Stomach smooth muscle (tissue), 2 donors: ENCODE data around the gene TOP3A.

ENCODE experiments used
- H3K27ac ChIP-seq: one replicate; pipeline ENCODE4 v1.7.0; 2013; ENCODE audit warnings: mild to moderate bottlenecking, low read length, inconsistent platforms
- H3K27me3 ChIP-seq, 2 donors: one replicate each; pipeline ENCODE4 v1.7.0; 2013; ENCODE audit warnings: low read length in 2 of 2; ENCODE audit not compliant: insufficient read depth in 2 of 2, control insufficient read depth in 1 of 2
- H3K36me3 ChIP-seq, 2 donors: one replicate each; pipeline ENCODE4 v1.7.0; 2013; ENCODE audit warnings: low read length in 2 of 2; ENCODE audit not compliant: control insufficient read depth in 2 of 2, insufficient read depth in 2 of 2
- H3K4me1 ChIP-seq: one replicate; pipeline ENCODE4 v1.7.0; 2013; ENCODE audit warnings: low read length; ENCODE audit not compliant: control insufficient read depth, insufficient read depth
- H3K4me3 ChIP-seq, 2 donors: one replicate each; pipeline ENCODE4 v1.7.0; 2013; ENCODE audit warnings: low read length in 2 of 2
- H3K9ac ChIP-seq, 2 donors: one replicate each; pipeline ENCODE4 v1.7.0; 2013; ENCODE audit warnings: low read length in 2 of 2, mild to moderate bottlenecking in 1 of 2
- H3K9me3 ChIP-seq, 2 donors: one replicate each; pipeline ENCODE4 v1.7.0; 2013; ENCODE audit warnings: low read length in 2 of 2; ENCODE audit not compliant: control insufficient read depth in 2 of 2
- donor health status: healthy.
- donor health status: Pancreatic carcinoma.

TOP3A gene

DNA sequence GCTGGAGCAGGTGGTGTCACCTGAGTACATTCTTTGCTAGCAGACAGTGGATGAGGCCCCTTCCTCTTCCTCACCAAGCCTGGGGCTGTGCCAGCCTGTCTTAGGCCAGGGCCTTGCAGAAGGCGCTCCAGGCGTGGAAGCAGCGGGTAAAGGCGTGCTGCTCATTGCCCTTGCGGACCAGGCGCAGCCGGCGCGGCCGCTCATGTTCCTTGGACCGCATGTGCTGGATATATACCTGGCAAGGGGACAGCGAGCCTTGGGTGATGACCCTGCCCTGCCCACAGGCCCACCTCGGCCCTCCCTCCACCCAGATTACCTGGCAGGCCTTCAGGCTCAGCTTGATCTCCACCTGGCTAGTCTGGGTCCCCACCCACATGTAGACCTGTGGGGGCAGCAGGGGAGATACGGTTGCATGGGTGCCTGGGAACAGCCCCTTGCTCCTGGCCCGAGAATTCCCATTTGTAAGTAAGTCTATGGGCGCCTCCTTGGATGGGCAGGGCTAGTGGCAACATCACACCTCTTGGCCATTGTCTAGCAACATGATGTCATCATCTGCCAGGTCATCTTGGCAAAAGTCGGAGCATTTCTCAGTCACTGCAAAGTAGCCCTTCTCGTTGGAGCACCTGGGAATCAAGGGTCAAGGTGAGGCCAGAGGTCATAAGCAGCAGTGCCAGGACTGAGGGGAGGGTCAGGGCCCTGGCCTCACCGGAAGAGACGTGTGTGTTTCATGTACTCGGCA lies 69.6 kb downstream of the TOP3A start:
- Histone ChIP-seq H3K4me3 (no peak overlapping the region), H3K4me1 (peaks cover 15% of the 10 kb centered on the region), H3K27me3 (no peaks in the 10 kb centered on the region), H3K9ac (no peak overlapping the region), H3K9me3 (no peaks in the 10 kb centered on the region), H3K27ac (no peak overlapping the region), H3K36me3 (peaks cover 32 to 40% of the 10 kb centered on the region in 2 donors)

DNA sequence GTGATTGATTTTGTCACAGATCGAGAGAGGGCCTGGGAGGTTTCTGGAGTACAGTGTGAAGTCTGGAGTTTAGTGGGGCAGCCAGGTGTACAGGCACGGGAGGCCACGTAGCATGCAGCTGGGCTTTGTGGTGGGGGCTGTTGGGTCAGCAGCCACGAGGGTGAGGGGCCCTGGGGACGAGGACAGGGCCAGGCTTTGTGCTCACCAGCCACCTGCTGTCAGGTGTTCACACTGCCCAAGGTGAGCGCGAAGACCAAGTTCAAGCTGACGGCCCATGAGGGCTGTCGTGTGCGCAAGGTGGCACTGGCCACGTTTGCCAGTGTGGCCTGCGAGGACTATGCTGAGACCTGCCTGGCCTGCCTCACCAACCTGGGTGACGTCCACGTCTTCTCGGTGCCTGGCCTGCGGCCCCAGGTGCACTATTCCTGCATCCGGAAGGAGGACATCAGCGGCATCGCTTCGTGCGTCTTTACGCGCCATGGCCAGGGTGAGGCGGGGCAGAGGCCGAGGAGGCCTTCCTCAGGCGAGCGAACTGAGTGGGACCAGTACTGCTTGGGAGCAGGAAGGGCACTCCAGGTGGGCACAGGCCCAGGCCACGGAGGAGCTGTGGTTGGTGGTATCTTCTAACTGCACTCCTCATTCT lies 73.4 kb downstream of the TOP3A start:
- H3K9ac ChIP-seq, result no peak overlapping the region
- H3K36me3 ChIP-seq, result peaks cover 32 to 40% of the 10 kb centered on the region in 2 donors
- no peaks in the 10 kb centered on the region for H3K9me3 ChIP-seq
- H3K27ac ChIP-seq, result no peak overlapping the region
- H3K4me1 ChIP-seq, result no peaks in the 10 kb centered on the region
- H3K27me3 ChIP-seq, result no peaks in the 10 kb centered on the region
- no peak overlapping the region for H3K4me3 ChIP-seq

DNA sequence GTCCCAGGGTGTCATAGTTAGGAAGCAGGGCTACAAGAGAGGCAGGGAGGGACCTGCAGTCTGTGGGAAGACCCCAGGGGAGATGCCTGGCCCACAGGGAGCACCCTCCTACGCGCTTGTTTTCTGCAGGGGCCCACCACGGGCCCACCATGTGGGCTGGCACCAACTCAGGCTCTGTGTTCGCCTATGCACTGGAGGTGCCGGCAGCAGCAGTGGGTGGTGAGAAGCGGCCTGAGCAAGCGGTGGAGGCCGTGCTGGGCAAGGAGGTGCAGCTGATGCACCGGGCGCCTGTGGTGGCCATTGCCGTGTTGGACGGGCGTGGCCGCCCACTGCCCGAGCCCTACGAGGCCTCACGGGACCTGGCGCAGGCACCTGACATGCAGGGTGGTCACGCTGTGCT lies 74.3 kb downstream of the TOP3A start:
- Histone ChIP-seq H3K36me3 (peaks cover 23 to 39% of the 10 kb centered on the region in 2 donors), H3K4me1 (no peaks in the 10 kb centered on the region), H3K27me3 (no peaks in the 10 kb centered on the region), H3K27ac (no peak overlapping the region), H3K9me3 (no peaks in the 10 kb centered on the region), H3K9ac (no peak overlapping the region), H3K4me3 (no peak overlapping the region)

- Histone ChIP-seq H3K27ac (no peak overlapping the region), H3K9me3 (no peaks in the 10 kb centered on the region), H3K4me1 (no peaks in the 10 kb centered on the region), H3K27me3 (no peaks in the 10 kb centered on the region), H3K36me3 (peaks cover 21 to 38% of the 10 kb centered on the region in 2 donors), H3K4me3 (no peak overlapping the region), H3K9ac (no peak overlapping the region)
These were observed 76.5 kb downstream of the TOP3A start for GRCh38 chr17:18238299-18238698.

DNA sequence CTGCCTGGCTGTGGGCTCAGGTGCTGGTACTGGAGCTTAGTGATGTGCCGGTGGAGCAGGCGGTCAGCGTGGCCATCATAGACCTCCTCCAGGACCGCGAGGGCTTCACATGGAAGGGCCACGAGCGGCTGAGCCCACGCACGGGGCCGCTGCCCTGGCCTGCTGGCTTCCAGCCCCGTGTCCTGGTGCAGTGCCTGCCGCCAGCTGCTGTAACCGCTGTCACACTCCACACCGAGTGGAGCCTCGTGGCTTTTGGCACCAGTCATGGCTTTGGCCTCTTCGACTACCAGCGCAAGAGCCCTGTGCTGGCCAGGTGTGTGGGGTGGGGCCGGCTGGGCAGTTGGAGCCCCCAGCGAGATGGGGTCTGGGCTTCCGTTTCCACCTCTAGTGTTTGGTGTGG lies 77.3 kb downstream of the TOP3A start:
- Histone ChIP-seq H3K27ac (no peak overlapping the region), H3K27me3 (no peaks in the 10 kb centered on the region), H3K9ac (no peak overlapping the region), H3K4me3 (no peak overlapping the region), H3K4me1 (no peaks in the 10 kb centered on the region), H3K9me3 (no peaks in the 10 kb centered on the region), H3K36me3 (peaks cover 20 to 38% of the 10 kb centered on the region in 2 donors)

DNA sequence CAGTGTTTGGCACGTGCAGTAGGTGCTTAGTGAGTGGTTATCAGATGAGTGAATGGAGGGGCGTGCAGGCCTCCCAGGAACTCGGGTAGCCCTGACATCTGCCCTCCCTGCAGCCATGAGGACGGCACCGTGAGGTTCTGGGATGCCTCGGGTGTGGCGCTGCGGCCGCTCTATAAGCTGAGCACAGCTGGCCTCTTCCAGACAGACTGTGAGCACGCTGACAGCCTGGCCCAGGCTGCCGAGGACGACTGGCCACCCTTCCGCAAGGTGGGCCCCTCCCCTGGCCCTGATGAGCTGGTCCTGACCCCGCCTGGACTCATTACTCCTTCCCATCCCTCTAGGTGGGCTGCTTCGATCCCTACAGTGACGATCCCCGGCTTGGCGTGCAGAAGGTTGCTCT lies 78.3 kb downstream of the TOP3A start:
- no peak overlapping the region for H3K9ac ChIP-seq
- H3K27me3 ChIP-seq, result no peaks in the 10 kb centered on the region
- no peaks in the 10 kb centered on the region for H3K9me3 ChIP-seq
- H3K27ac ChIP-seq, result no peak overlapping the region
- no peaks in the 10 kb centered on the region for H3K4me1 ChIP-seq
- peaks cover 20 to 37% of the 10 kb centered on the region in 2 donors for H3K36me3 ChIP-seq
- no peak overlapping the region for H3K4me3 ChIP-seq

GRCh38 chr17:18235743-18236256 lies 79.0 kb downstream of the TOP3A start:
- Histone ChIP-seq H3K27me3 (no peaks in the 10 kb centered on the region), H3K4me3 (no peak overlapping the region), H3K36me3 (peaks cover 20 to 36% of the 10 kb centered on the region in 2 donors), H3K9ac (no peak overlapping the region), H3K27ac (no peak overlapping the region), H3K4me1 (no peaks in the 10 kb centered on the region), H3K9me3 (no peaks in the 10 kb centered on the region)

DNA sequence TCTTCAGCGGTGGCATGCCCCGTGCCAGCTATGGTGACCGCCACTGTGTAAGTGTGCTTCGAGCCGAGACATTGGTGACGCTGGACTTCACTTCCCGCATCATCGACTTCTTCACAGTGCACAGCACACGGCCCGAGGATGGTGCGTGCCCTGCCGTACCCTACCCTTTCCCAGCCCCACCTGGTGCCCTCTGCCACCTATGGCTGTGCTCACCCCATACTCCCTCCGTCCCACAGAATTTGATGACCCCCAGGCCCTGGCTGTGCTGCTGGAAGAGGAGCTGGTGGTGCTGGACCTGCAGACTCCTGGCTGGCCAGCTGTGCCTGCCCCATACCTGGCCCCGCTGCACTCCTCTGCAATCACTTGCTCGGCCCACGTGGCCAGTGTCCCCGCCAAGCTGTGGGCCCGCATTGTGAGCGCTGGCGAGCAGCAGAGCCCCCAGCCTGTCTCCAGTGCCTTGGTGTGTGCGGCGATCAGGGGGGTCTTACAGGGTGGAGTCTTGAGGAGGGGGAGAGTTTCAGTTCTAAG lies 79.9 kb downstream of the TOP3A start:
- Histone ChIP-seq H3K4me3 (no peak overlapping the region), H3K27me3 (no peaks in the 10 kb centered on the region), H3K27ac (no peak overlapping the region), H3K36me3 (peaks cover 20 to 34% of the 10 kb centered on the region in 2 donors), H3K4me1 (no peaks in the 10 kb centered on the region), H3K9ac (no peak overlapping the region), H3K9me3 (no peaks in the 10 kb centered on the region)

DNA sequence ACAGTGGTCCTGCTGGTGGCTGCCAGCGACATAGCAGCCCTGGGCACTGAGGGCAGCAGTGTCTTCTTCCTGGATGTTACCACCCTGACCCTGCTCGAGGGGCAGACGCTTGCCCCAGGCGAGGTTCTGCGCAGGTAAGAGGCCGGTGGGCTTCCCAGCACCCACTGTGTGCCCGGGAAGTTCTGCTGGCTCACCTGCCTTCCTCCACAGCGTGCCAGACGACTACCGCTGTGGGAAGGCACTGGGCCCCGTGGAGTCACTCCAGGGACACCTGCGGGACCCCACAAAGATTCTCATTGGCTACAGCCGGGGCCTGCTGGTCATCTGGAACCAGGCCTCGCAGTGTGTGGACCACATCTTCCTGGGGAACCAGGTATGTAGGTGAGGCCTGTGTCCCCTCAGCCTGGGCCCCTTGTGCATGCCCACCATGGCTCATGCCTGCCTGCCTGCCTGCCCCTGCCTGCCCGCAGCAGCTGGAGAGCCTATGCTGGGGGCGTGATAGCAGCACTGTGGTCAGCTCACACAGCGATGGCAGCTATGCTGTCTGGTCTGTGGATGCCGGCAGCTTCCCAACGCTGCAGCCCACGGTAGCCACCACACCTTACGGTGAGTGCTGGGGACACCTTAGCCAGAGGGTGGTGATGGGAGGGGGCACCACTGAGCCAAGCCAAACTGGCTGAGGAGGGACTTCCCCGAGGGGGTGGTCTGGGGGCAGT lies 80.8 kb downstream of the TOP3A start:
- Histone ChIP-seq H3K4me1 (no peaks in the 10 kb centered on the region), H3K27me3 (no peaks in the 10 kb centered on the region), H3K9ac (no peak overlapping the region), H3K4me3 (no peak overlapping the region), H3K36me3 (peaks cover 20 to 34% of the 10 kb centered on the region in 2 donors), H3K9me3 (no peaks in the 10 kb centered on the region), H3K27ac (no peak overlapping the region)

GRCh38 chr17:18231164-18231563 lies 83.6 kb downstream of the TOP3A start:
- Histone ChIP-seq H3K36me3 (peaks cover 8 to 16% of the 10 kb centered on the region in 2 donors), H3K4me3 (no peak overlapping the region), H3K27ac (no peak overlapping the region), H3K9me3 (no peaks in the 10 kb centered on the region), H3K4me1 (peaks cover 9% of the 10 kb centered on the region), H3K9ac (no peak overlapping the region), H3K27me3 (no peaks in the 10 kb centered on the region)
